ENCODE data around the gene ARMC2. TPM values are rescaled to one million over a fixed set of nuclear protein-coding genes. Genes with fewer than 3 reads are reported as not detected.

The ARMC2 gene
- total RNA-seq, 1 donor = 1.4 TPM

DNA sequence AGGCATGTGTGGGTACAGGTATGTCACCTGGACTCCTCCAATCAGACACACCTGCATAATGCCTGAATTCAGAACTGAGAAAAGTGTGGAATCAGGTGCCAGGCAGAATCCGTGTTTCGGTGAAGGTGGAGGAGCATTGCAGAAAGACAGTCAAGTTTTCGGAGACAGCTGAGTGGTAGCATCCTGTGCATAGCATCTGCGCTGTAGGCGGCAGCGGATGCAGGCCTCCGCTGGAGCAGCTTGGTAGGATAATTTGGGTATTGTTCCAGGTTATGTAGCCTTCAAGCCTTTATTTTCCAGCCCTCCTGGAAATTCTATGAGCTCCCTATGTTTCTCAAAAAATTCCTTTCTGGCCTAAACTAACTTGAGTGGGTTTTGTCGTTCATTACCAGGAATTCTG, 15.5 kb upstream of the ARMC2 start:
- no peak overlapping the region for H2AFZ ChIP-seq (ENCODE audit: low read length)

GRCh38 chr6:108835218-108835850, 12.9 kb upstream of the ARMC2 start:
- Histone ChIP-seq H3K27me3 (ENCODE audit: insufficient read depth, low read length) (no peaks in the 10 kb centered on the region), H2AFZ (ENCODE audit: low read length) (no peak overlapping the region), H4K20me1 (ENCODE audit: insufficient read depth, low read length) (no peaks in the 10 kb centered on the region), H3K36me3 (ENCODE audit: insufficient read depth, low read length) (no peaks in the 10 kb centered on the region), H3K4me2 (ENCODE audit: insufficient read depth, low read length) (no peak overlapping the region), H3K79me2 (ENCODE audit: insufficient read depth, low read length) (no peaks in the 10 kb centered on the region), H3K4me1 (ENCODE audit: insufficient read depth, low read length) (no peaks in the 10 kb centered on the region), H3K9me3 (ENCODE audit: low read depth, low read length) (no peaks in the 10 kb centered on the region), H3K27ac (ENCODE audit: low read depth, low read length) (no peak overlapping the region), H3K4me3 (ENCODE audit: insufficient read depth, low read length) (no peak overlapping the region)
- peak; percentile 95 for DNase-seq (ENCODE audit: insufficient read length, low spot score, missing footprints)
- TF ChIP-seq, protein P1, sequence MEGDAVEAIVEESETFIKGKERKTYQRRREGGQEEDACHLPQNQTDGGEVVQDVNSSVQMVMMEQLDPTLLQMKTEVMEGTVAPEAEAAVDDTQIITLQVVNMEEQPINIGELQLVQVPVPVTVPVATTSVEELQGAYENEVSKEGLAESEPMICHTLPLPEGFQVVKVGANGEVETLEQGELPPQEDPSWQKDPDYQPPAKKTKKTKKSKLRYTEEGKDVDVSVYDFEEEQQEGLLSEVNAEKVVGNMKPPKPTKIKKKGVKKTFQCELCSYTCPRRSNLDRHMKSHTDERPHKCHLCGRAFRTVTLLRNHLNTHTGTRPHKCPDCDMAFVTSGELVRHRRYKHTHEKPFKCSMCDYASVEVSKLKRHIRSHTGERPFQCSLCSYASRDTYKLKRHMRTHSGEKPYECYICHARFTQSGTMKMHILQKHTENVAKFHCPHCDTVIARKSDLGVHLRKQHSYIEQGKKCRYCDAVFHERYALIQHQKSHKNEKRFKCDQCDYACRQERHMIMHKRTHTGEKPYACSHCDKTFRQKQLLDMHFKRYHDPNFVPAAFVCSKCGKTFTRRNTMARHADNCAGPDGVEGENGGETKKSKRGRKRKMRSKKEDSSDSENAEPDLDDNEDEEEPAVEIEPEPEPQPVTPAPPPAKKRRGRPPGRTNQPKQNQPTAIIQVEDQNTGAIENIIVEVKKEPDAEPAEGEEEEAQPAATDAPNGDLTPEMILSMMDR (IDR thresholded peaks at IDR 0.05; ENCODE audit: extremely low read depth, low read depth, low read length) = peak; percentile 93

More for the DNA sequence above, 15.5 kb upstream of the ARMC2 start:
- Histone ChIP-seq H3K4me1 (ENCODE audit: insufficient read depth, low read length) (no peaks in the 10 kb centered on the region), H3K9me3 (ENCODE audit: low read depth, low read length) (no peaks in the 10 kb centered on the region), H3K27me3 (ENCODE audit: insufficient read depth, low read length) (no peaks in the 10 kb centered on the region), H3K4me3 (ENCODE audit: insufficient read depth, low read length) (no peak overlapping the region), H3K4me2 (ENCODE audit: insufficient read depth, low read length) (no peak overlapping the region), H3K27ac (ENCODE audit: low read depth, low read length) (no peak overlapping the region), H4K20me1 (ENCODE audit: insufficient read depth, low read length) (no peaks in the 10 kb centered on the region), H3K36me3 (ENCODE audit: insufficient read depth, low read length) (no peaks in the 10 kb centered on the region), H3K79me2 (ENCODE audit: insufficient read depth, low read length) (no peaks in the 10 kb centered on the region)
- DNase-seq (ENCODE audit: insufficient read length, low spot score, missing footprints) = no peak
- TF ChIP-seq, protein P1 (IDR thresholded peaks at IDR 0.05; ENCODE audit: extremely low read depth, low read depth, low read length) = no peak

- no peaks in the 10 kb centered on the region for H3K4me1 ChIP-seq (ENCODE audit: insufficient read depth, low read length)
- TF ChIP-seq, protein P1 (IDR thresholded peaks at IDR 0.05; ENCODE audit: extremely low read depth, low read depth, low read length) = no peak
- no peaks in the 10 kb centered on the region for H3K27me3 ChIP-seq (ENCODE audit: insufficient read depth, low read length)
- H2AFZ ChIP-seq (ENCODE audit: low read length) = no peak overlapping the region
- no peak overlapping the region for H3K4me2 ChIP-seq (ENCODE audit: insufficient read depth, low read length)
- no peak for DNase-seq (ENCODE audit: insufficient read length, low spot score, missing footprints)
- H3K4me3 ChIP-seq (ENCODE audit: insufficient read depth, low read length) = no peak overlapping the region
- no peaks in the 10 kb centered on the region for H3K9me3 ChIP-seq (ENCODE audit: low read depth, low read length)
- H3K36me3 ChIP-seq (ENCODE audit: insufficient read depth, low read length) = no peaks in the 10 kb centered on the region
- H3K79me2 ChIP-seq (ENCODE audit: insufficient read depth, low read length) = no peaks in the 10 kb centered on the region
- H4K20me1 ChIP-seq (ENCODE audit: insufficient read depth, low read length) = no peaks in the 10 kb centered on the region
- H3K27ac ChIP-seq (ENCODE audit: low read depth, low read length) = no peak overlapping the region
Observed at GRCh38 chr6:108836061-108836460, 12.2 kb upstream of the ARMC2 start.

DNA sequence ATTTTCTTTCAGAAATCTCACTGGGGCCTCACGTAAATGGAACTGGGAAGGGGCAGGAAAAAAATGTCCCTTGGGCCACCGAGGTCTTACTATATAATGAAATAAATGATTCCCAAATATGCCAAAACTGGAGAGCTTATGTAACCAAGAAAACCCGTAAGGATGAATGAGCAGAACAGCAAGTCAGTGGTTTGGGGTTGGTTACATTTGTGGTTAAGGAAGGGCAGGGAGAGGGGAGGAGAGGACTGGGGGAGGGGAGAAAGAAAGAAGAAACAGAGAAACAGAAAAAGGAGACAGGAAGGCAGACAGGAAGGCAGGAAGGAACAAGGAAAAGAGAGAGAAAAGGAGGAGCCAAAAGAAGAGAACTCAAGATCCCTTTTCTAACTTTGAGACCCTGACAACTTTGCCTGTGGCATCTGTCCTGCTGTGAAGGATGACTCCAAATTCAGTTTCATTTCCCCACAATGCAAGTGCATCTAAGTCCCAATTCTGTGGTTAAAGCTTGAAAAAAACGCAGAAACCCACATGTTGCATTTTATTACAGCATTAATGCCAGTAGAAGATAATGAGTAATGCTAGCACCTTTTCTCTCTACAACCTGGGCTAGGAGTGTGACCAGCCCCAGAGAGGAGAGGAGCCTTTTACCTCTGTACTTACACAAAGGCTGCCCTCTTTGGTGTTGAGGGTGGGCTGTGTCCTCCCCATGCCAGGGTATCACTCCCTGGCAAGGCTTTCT, 10.8 kb upstream of the ARMC2 start:
- H3K36me3 ChIP-seq (ENCODE audit: insufficient read depth, low read length) = no peaks in the 10 kb centered on the region
- peak overlapping the region; percentile 50 for H2AFZ ChIP-seq (ENCODE audit: low read length)
- no peak overlapping the region for H3K4me3 ChIP-seq (ENCODE audit: insufficient read depth, low read length)
- TF ChIP-seq, protein P1 (IDR thresholded peaks at IDR 0.05; ENCODE audit: extremely low read depth, low read depth, low read length) = no peak
- H4K20me1 ChIP-seq (ENCODE audit: insufficient read depth, low read length) = no peaks in the 10 kb centered on the region
- no peaks in the 10 kb centered on the region for H3K4me1 ChIP-seq (ENCODE audit: insufficient read depth, low read length)
- no peak overlapping the region for H3K27ac ChIP-seq (ENCODE audit: low read depth, low read length)
- no peaks in the 10 kb centered on the region for H3K9me3 ChIP-seq (ENCODE audit: low read depth, low read length)
- H3K79me2 ChIP-seq (ENCODE audit: insufficient read depth, low read length) = no peaks in the 10 kb centered on the region
- peak overlapping the region; percentile 37 for H3K4me2 ChIP-seq (ENCODE audit: insufficient read depth, low read length)
- H3K27me3 ChIP-seq (ENCODE audit: insufficient read depth, low read length) = no peaks in the 10 kb centered on the region
- DNase-seq (ENCODE audit: insufficient read length, low spot score, missing footprints) = no peak
